Measurements from ENCODE around the gene AMFR.
A peak's percentile ranks its signal among the peaks of the same experiment; 100 is the strongest.
"Not testable (repeated sequence)": the region's sequence is repeated elsewhere in the genome, so short reads cannot be mapped to it uniquely, and the experiment has no call there.

AMFR gene

GRCh38 chr16:56423584-56424403 is 1.6 kb downstream of the AMFR start:
- no peak for DNase-seq (ENCODE audit: low spot score)

- DNase-seq (ENCODE audit: low spot score), result no peak
These were observed 2.4 kb downstream of the AMFR start for GRCh38 chr16:56422896-56423441.

- no peak for DNase-seq (ENCODE audit: low spot score)
These were observed 3.2 kb downstream of the AMFR start for GRCh38 chr16:56421976-56422669.

- no peak for DNase-seq (ENCODE audit: low spot score)
These were observed 4.0 kb downstream of the AMFR start for GRCh38 chr16:56421313-56421712.

GRCh38 chr16:56420613-56421012 is 4.7 kb downstream of the AMFR start:
- no peak for DNase-seq (ENCODE audit: low spot score)

GRCh38 chr16:56419740-56420548 is 5.4 kb downstream of the AMFR start:
- DNase-seq (ENCODE audit: low spot score), result no peak

GRCh38 chr16:56417138-56417537 is 8.2 kb downstream of the AMFR start:
- DNase-seq (ENCODE audit: low spot score), result no peak

GRCh38 chr16:56415875-56416274 is 9.5 kb downstream of the AMFR start:
- no peak for DNase-seq (ENCODE audit: low spot score)

GRCh38 chr16:56414366-56414765 is 11.0 kb downstream of the AMFR start:
- DNase-seq (ENCODE audit: low spot score), result no peak

GRCh38 chr16:56413381-56413780 is 12.0 kb downstream of the AMFR start:
- no peak for DNase-seq (ENCODE audit: low spot score)

GRCh38 chr16:56411624-56412023 is 13.7 kb downstream of the AMFR start:
- no peak for DNase-seq (ENCODE audit: low spot score)

- no peak for DNase-seq (ENCODE audit: low spot score)
These were observed 14.2 kb downstream of the AMFR start for GRCh38 chr16:56411123-56411522.

- no peak for DNase-seq (ENCODE audit: low spot score)
These were observed 16.1 kb downstream of the AMFR start for GRCh38 chr16:56409195-56409594.

- DNase-seq (ENCODE audit: low spot score), result no peak
These were observed 16.8 kb downstream of the AMFR start for GRCh38 chr16:56408379-56409098.

- no peak for DNase-seq (ENCODE audit: low spot score)
These were observed 19.2 kb downstream of the AMFR start for GRCh38 chr16:56405977-56406672.

- DNase-seq (ENCODE audit: low spot score), result peak; percentile 18
These were observed 23.9 kb downstream of the AMFR start for GRCh38 chr16:56401482-56401881.

- DNase-seq (ENCODE audit: low spot score), result no peak
These were observed 24.9 kb downstream of the AMFR start for GRCh38 chr16:56400458-56400857.

- DNase-seq (ENCODE audit: low spot score), result no peak
These were observed 25.9 kb downstream of the AMFR start for GRCh38 chr16:56399486-56399885.

GRCh38 chr16:56399047-56399446 is 26.3 kb downstream of the AMFR start:
- DNase-seq (ENCODE audit: low spot score), result no peak

- not testable (repeated sequence) for DNase-seq (ENCODE audit: low spot score)
These were observed 28.6 kb downstream of the AMFR start for GRCh38 chr16:56396724-56397123.

GRCh38 chr16:56389554-56389953 is 35.8 kb downstream of the AMFR start:
- peak; percentile 81 for DNase-seq (ENCODE audit: low spot score)
